ENCODE data around the gene ARHGAP6. TPM values are rescaled to one million over a fixed set of nuclear protein-coding genes. Genes with fewer than 3 reads are reported as not detected.
"Not testable (repeated sequence)": the region's sequence is repeated elsewhere in the genome, so short reads cannot be mapped to it uniquely, and the experiment has no call there.

ARHGAP6 gene
- polyA plus RNA-seq, 3 donors = 13.9 to 19.4 (median 15.4) TPM

GRCh38 chrX:11386001-11386523, 279.7 kb downstream of the ARHGAP6 start:
- DNase-seq (ENCODE audit: extremely low read depth in 1 of 11, low read depth in 9 of 11, low spot score in 4 of 11) = no peak

- no peak for DNase-seq (ENCODE audit: extremely low read depth in 1 of 11, low read depth in 9 of 11, low spot score in 4 of 11)
Observed at GRCh38 chrX:11382930-11383329, 282.8 kb downstream of the ARHGAP6 start.

- peak in 8 of 11 donors; percentile 18 to 62 (median 34) for DNase-seq (ENCODE audit: extremely low read depth in 1 of 11, low read depth in 9 of 11, low spot score in 4 of 11)
Observed at GRCh38 chrX:11381464-11381863, 284.3 kb downstream of the ARHGAP6 start.

GRCh38 chrX:11380187-11380844, 285.4 kb downstream of the ARHGAP6 start:
- no peak for DNase-seq (ENCODE audit: extremely low read depth in 1 of 11, low read depth in 9 of 11, low spot score in 4 of 11)

GRCh38 chrX:11376163-11376562, 289.6 kb downstream of the ARHGAP6 start:
- DNase-seq (ENCODE audit: extremely low read depth in 1 of 11, low read depth in 9 of 11, low spot score in 4 of 11) = no peak

GRCh38 chrX:11375614-11376119, 290.1 kb downstream of the ARHGAP6 start:
- DNase-seq (ENCODE audit: extremely low read depth in 1 of 11, low read depth in 9 of 11, low spot score in 4 of 11) = no peak

GRCh38 chrX:11374570-11374969, 291.1 kb downstream of the ARHGAP6 start:
- no peak for DNase-seq (ENCODE audit: extremely low read depth in 1 of 11, low read depth in 9 of 11, low spot score in 4 of 11)

- DNase-seq (ENCODE audit: extremely low read depth in 1 of 11, low read depth in 9 of 11, low spot score in 4 of 11) = no peak
Observed at GRCh38 chrX:11371106-11371505, 294.6 kb downstream of the ARHGAP6 start.

GRCh38 chrX:11367609-11368430, 297.9 kb downstream of the ARHGAP6 start:
- no peak for DNase-seq (ENCODE audit: extremely low read depth in 1 of 11, low read depth in 9 of 11, low spot score in 4 of 11)

- DNase-seq (ENCODE audit: extremely low read depth in 1 of 11, low read depth in 9 of 11, low spot score in 4 of 11) = no peak
Observed at GRCh38 chrX:11366998-11367595, 298.6 kb downstream of the ARHGAP6 start.

- DNase-seq (ENCODE audit: extremely low read depth in 1 of 11, low read depth in 9 of 11, low spot score in 4 of 11) = no peak
Observed at GRCh38 chrX:11365426-11365825, 300.3 kb downstream of the ARHGAP6 start.

GRCh38 chrX:11364835-11365234, 300.9 kb downstream of the ARHGAP6 start:
- DNase-seq (ENCODE audit: extremely low read depth in 1 of 11, low read depth in 9 of 11, low spot score in 4 of 11) = no peak

GRCh38 chrX:11363825-11364224, 301.9 kb downstream of the ARHGAP6 start:
- not testable (repeated sequence) for DNase-seq (ENCODE audit: extremely low read depth in 1 of 11, low read depth in 9 of 11, low spot score in 4 of 11)

- no peak for DNase-seq (ENCODE audit: extremely low read depth in 1 of 11, low read depth in 9 of 11, low spot score in 4 of 11)
Observed at GRCh38 chrX:11363069-11363594, 302.6 kb downstream of the ARHGAP6 start.

- not testable (repeated sequence) for DNase-seq (ENCODE audit: extremely low read depth in 1 of 11, low read depth in 9 of 11, low spot score in 4 of 11)
Observed at GRCh38 chrX:11361666-11362065, 304.1 kb downstream of the ARHGAP6 start.

GRCh38 chrX:11355944-11356343, 309.8 kb downstream of the ARHGAP6 start:
- not testable (repeated sequence) for DNase-seq (ENCODE audit: extremely low read depth in 1 of 11, low read depth in 9 of 11, low spot score in 4 of 11)

GRCh38 chrX:11355259-11355909, 310.3 kb downstream of the ARHGAP6 start:
- DNase-seq (ENCODE audit: extremely low read depth in 1 of 11, low read depth in 9 of 11, low spot score in 4 of 11) = no peak

- no peak for DNase-seq (ENCODE audit: extremely low read depth in 1 of 11, low read depth in 9 of 11, low spot score in 4 of 11)
Observed at GRCh38 chrX:11352296-11352741, 313.4 kb downstream of the ARHGAP6 start.
